ENCODE data around the gene LRRC3B.

LRRC3B gene

GRCh38 chr3:26631390-26631738 lies 8.8 kb downstream of the LRRC3B start:
- DNase-seq: no peak

GRCh38 chr3:26634601-26635000 lies 12.0 kb downstream of the LRRC3B start:
- DNase-seq: no peak

GRCh38 chr3:26636096-26636727 lies 13.6 kb downstream of the LRRC3B start:
- DNase-seq: no peak

- DNase-seq: no peak
These were observed 15.1 kb downstream of the LRRC3B start for GRCh38 chr3:26637698-26638097.

GRCh38 chr3:26638113-26638512 lies 15.5 kb downstream of the LRRC3B start:
- no peak for DNase-seq

- DNase-seq: no peak
These were observed 16.8 kb downstream of the LRRC3B start for GRCh38 chr3:26639339-26639738.

- no peak for DNase-seq
These were observed 24.5 kb downstream of the LRRC3B start for GRCh38 chr3:26647078-26647477.

GRCh38 chr3:26648461-26648860 lies 25.9 kb downstream of the LRRC3B start:
- DNase-seq: no peak

- DNase-seq: no peak
These were observed 29.6 kb downstream of the LRRC3B start for GRCh38 chr3:26652164-26652563.

GRCh38 chr3:26653811-26654425 lies 31.3 kb downstream of the LRRC3B start:
- no peak for DNase-seq

GRCh38 chr3:26655231-26655630 lies 32.7 kb downstream of the LRRC3B start:
- no peak for DNase-seq

GRCh38 chr3:26657348-26657976 lies 34.9 kb downstream of the LRRC3B start:
- DNase-seq: no peak

GRCh38 chr3:26668171-26668570 lies 45.6 kb downstream of the LRRC3B start:
- no peak for DNase-seq

GRCh38 chr3:26668696-26669095 lies 46.1 kb downstream of the LRRC3B start:
- no peak for DNase-seq

GRCh38 chr3:26675336-26675735 lies 52.8 kb downstream of the LRRC3B start:
- DNase-seq: no peak

- no peak for DNase-seq
These were observed 59.1 kb downstream of the LRRC3B start for GRCh38 chr3:26681632-26682031.

GRCh38 chr3:26682406-26682805 lies 59.8 kb downstream of the LRRC3B start:
- no peak for DNase-seq

- no peak for DNase-seq
These were observed 61.3 kb downstream of the LRRC3B start for GRCh38 chr3:26683902-26684301.

- DNase-seq: no peak
These were observed 64.9 kb downstream of the LRRC3B start for GRCh38 chr3:26687466-26687865.

GRCh38 chr3:26699553-26699952 lies 77.0 kb downstream of the LRRC3B start:
- no peak for DNase-seq

- DNase-seq: no peak
These were observed 80.9 kb downstream of the LRRC3B start for GRCh38 chr3:26703519-26703918.

- no peak for DNase-seq
These were observed 82.2 kb downstream of the LRRC3B start for GRCh38 chr3:26704736-26705135.

- no peak for DNase-seq
These were observed 85.9 kb downstream of the LRRC3B start for GRCh38 chr3:26708501-26708900.

GRCh38 chr3:26712211-26713026 lies 89.8 kb downstream of the LRRC3B start:
- DNase-seq: peak in 1 of 5 donors; percentile 3
